ENCODE results near the gene CCDC88A.

DNA sequence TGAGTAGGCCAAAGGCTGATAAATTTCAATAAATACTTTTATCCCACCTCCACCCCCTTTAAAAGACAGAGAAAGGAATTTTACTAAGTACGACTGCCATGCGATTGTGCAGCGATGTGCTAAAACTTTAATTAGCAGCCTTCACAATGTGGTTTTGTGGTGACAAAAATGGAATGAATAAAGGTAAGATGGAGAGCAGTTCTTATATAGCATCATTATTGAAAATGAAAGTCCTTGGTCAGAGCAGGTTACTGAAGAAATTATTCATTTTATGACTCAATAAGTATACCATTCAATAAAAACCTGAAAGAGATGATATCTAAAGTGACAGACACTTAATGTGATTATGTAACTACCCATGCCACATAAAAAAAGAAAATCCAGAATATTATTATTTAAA is 117.4 kb downstream of the CCDC88A start:
- TF ChIP-seq POLR2A (IDR thresholded peaks at IDR 0.05; ENCODE audit: extremely low read depth, insufficient read length) (no peak), MYC (IDR thresholded peaks at IDR 0.05; ENCODE audit: low read depth, low read length) (no peak)
- TF ChIP-seq, protein P1, sequence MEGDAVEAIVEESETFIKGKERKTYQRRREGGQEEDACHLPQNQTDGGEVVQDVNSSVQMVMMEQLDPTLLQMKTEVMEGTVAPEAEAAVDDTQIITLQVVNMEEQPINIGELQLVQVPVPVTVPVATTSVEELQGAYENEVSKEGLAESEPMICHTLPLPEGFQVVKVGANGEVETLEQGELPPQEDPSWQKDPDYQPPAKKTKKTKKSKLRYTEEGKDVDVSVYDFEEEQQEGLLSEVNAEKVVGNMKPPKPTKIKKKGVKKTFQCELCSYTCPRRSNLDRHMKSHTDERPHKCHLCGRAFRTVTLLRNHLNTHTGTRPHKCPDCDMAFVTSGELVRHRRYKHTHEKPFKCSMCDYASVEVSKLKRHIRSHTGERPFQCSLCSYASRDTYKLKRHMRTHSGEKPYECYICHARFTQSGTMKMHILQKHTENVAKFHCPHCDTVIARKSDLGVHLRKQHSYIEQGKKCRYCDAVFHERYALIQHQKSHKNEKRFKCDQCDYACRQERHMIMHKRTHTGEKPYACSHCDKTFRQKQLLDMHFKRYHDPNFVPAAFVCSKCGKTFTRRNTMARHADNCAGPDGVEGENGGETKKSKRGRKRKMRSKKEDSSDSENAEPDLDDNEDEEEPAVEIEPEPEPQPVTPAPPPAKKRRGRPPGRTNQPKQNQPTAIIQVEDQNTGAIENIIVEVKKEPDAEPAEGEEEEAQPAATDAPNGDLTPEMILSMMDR (IDR thresholded peaks at IDR 0.05; ENCODE audit: low read depth, low read length), result no peak
- TF ChIP-seq, protein P2, sequence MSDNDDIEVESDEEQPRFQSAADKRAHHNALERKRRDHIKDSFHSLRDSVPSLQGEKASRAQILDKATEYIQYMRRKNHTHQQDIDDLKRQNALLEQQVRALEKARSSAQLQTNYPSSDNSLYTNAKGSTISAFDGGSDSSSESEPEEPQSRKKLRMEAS (IDR thresholded peaks at IDR 0.05; ENCODE audit: low read depth, low read length), result no peak
